IMR-90 (cell line): ENCODE results near the gene EPAS1. TPM values are rescaled to one million over a fixed set of nuclear protein-coding genes. Genes with fewer than 3 reads are reported as not detected.

Experiments used
- ATAC-seq: fragments of 200-7000 bp; cut with Tn5 transposase; 2 replicates; pipeline ENCODE4 v1.9.1; 2020; ENCODE audit warnings: low read depth, mild to moderate bottlenecking, moderate library complexity
- BruUV-seq: library from RNA; stranded (reverse); fragments of 400-500 nt; replicated peaks from 2 replicates; lab custom pipeline; 2021; lab: Mats Ljungman, UMichigan
- CTCF ChIA-PET: fragments of 300-600 bp; formaldehyde crosslinking; extraction: SDS; loops from one replicate; lab custom pipeline; 2021; ENCODE audit warnings: antibody characterized with exemption; lab: Yijun Ruan, JAX
- POLR2A ChIA-PET: fragments of 300-600 bp; sonication (Branson Sonifier 250); formaldehyde crosslinking; loops from one replicate; lab custom pipeline; 2022; ENCODE audit warnings: antibody characterized with exemption; ENCODE audit not compliant: unreplicated experiment; lab: Charles Lee
- DNase-seq: peaks from one replicate; pipeline ENCODE4 v3.0.0; 2013
- H2AFZ ChIP-seq: replicated peaks from 2 replicates; pipeline ENCODE3; 2013; ENCODE audit warnings: low read length, mild to moderate bottlenecking; ENCODE audit not compliant: poor library complexity
- H2AK5ac ChIP-seq: 2 replicates; pipeline ENCODE4 v1.6.1; 2013; ENCODE audit warnings: low read depth, low read length, inconsistent platforms
- H2AK9ac ChIP-seq: replicated peaks from 2 replicates; pipeline ENCODE3; 2013; ENCODE audit warnings: mild to moderate bottlenecking, low read depth, low read length, moderate library complexity; ENCODE audit not compliant: poor library complexity
- H2BK120ac ChIP-seq: 2 replicates; pipeline ENCODE4 v1.6.1; 2013; ENCODE audit warnings: low read depth, low read length, inconsistent platforms
- H2BK15ac ChIP-seq: 3 replicates; pipeline ENCODE4 v1.6.1; 2013; ENCODE audit warnings: low read depth, low read length, inconsistent platforms
- H2BK20ac ChIP-seq: 2 replicates; pipeline ENCODE4 v1.6.1; 2013; ENCODE audit warnings: low read depth, mild to moderate bottlenecking, inconsistent platforms, low read length, moderate library complexity
- H2BK5ac ChIP-seq: 2 replicates; pipeline ENCODE4 v1.6.1; 2013; ENCODE audit warnings: mild to moderate bottlenecking, low read depth, low read length, inconsistent platforms; ENCODE audit not compliant: poor library complexity, severe bottlenecking
- H3K14ac ChIP-seq: replicated peaks from 2 replicates; pipeline ENCODE4 v1.6.1; 2013; ENCODE audit warnings: low read depth, low read length, inconsistent platforms
- H3K18ac ChIP-seq: 2 replicates; pipeline ENCODE4 v1.6.1; 2013; ENCODE audit warnings: low read depth, low read length, control low read depth
- H3K23ac ChIP-seq: 2 replicates; pipeline ENCODE4 v1.6.1; 2013; ENCODE audit warnings: low read depth, low read length, inconsistent platforms
- H3K27ac ChIP-seq: 2 replicates; pipeline ENCODE4 v1.5.1; 2013; ENCODE audit warnings: mild to moderate bottlenecking, control low read depth, low read length; ENCODE audit not compliant: insufficient read depth
- H3K27me3 ChIP-seq: 2 replicates; pipeline ENCODE4 v1.6.1; 2013; ENCODE audit warnings: low read length; ENCODE audit not compliant: control insufficient read depth, insufficient read depth
- H3K36me3 ChIP-seq: 2 replicates; pipeline ENCODE4 v1.6.1; 2013; ENCODE audit warnings: low read length, mixed read lengths; ENCODE audit not compliant: control insufficient read depth, insufficient read depth
- H3K4ac ChIP-seq: 2 replicates; pipeline ENCODE4 v1.6.1; 2013; ENCODE audit warnings: low read depth, low read length, inconsistent platforms
- H3K4me1 ChIP-seq: 2 replicates; pipeline ENCODE4 v1.6.1; 2013; ENCODE audit warnings: low read length, mixed read lengths; ENCODE audit not compliant: control insufficient read depth, insufficient read depth
- H3K4me2 ChIP-seq: 2 replicates; pipeline ENCODE4 v1.6.1; 2013; ENCODE audit warnings: low read depth, mild to moderate bottlenecking, control low read depth, low read length, moderate library complexity
- H3K4me3 ChIP-seq: 2 replicates; pipeline ENCODE4 v1.5.1; 2013; ENCODE audit warnings: low read depth, mild to moderate bottlenecking, control low read depth, low read length, moderate library complexity; ENCODE audit not compliant: insufficient read depth
- H3K56ac ChIP-seq: 2 replicates; pipeline ENCODE4 v1.6.1; 2013; ENCODE audit warnings: low read length, inconsistent platforms; ENCODE audit not compliant: insufficient read depth; ENCODE audit errors: extremely low read depth
- H3K79me1 ChIP-seq, 2 experiments: 2 replicates each; pipeline ENCODE4 v1.6.1; 2013; ENCODE audit warnings: low read length in 2 of 2, inconsistent platforms in 1 of 2, low read depth in 1 of 2
- H3K9ac ChIP-seq: 2 replicates; pipeline ENCODE4 v1.6.1; 2013; ENCODE audit warnings: low read depth, low read length, control low read depth
- H3K9me1 ChIP-seq: 2 replicates; pipeline ENCODE4 v1.6.1; 2013; ENCODE audit warnings: low read length, inconsistent platforms; ENCODE audit not compliant: insufficient read depth
- H3K9me3 ChIP-seq: 2 replicates; pipeline ENCODE4 v1.6.1; 2013; ENCODE audit warnings: low read length; ENCODE audit not compliant: control insufficient read depth, insufficient read depth
- H4K20me1 ChIP-seq: 2 replicates; pipeline ENCODE4 v1.6.1; 2013; ENCODE audit warnings: low read length, inconsistent platforms; ENCODE audit not compliant: insufficient read depth
- H4K5ac ChIP-seq: 2 replicates; pipeline ENCODE4 v1.6.1; 2013; ENCODE audit warnings: mild to moderate bottlenecking, low read depth, low read length, control low read depth
- H4K8ac ChIP-seq, 2 experiments: 2 replicates each; pipeline ENCODE4 v1.6.1; 2013; ENCODE audit warnings: low read depth in 2 of 2, low read length in 2 of 2, control low read depth in 1 of 2, inconsistent platforms in 1 of 2
- H4K91ac ChIP-seq: 2 replicates; pipeline ENCODE4 v1.6.1; 2013; ENCODE audit warnings: low read depth, low read length, inconsistent platforms; ENCODE audit not compliant: insufficient read depth
- BHLHE40 ChIP-seq: fragments of 150-350 bp; IDR thresholded peaks from 2 replicates; pipeline ENCODE4 v1.6.1; 2016; ENCODE audit warnings: mild to moderate bottlenecking, low read depth, low read length
- CEBPB ChIP-seq: IDR thresholded peaks from 2 replicates; pipeline ENCODE4 v1.6.1; 2012; ENCODE audit warnings: low read depth, low read length, improper control_type of control experiment
- CHD1 ChIP-seq: IDR thresholded peaks from 2 replicates; pipeline ENCODE4 v1.6.1; 2012; ENCODE audit warnings: low read depth, low read length, improper control_type of control experiment
- FOS ChIP-seq: fragments of 150-350 bp; IDR thresholded peaks from 2 replicates; pipeline ENCODE4 v1.6.1; 2016; ENCODE audit warnings: low read depth, low read length
- MAFK ChIP-seq: IDR thresholded peaks from 2 replicates; pipeline ENCODE4 v1.6.1; 2012; ENCODE audit warnings: low read depth, low read length, improper control_type of control experiment
- MAZ ChIP-seq: IDR thresholded peaks from 2 replicates; pipeline ENCODE4 v1.6.1; 2012; ENCODE audit warnings: low read depth, mild to moderate bottlenecking, low read length, improper control_type of control experiment, moderate library complexity, borderline replicate concordance
- MXI1 ChIP-seq: IDR thresholded peaks from 2 replicates; pipeline ENCODE4 v1.6.1; 2012; ENCODE audit warnings: low read depth, mild to moderate bottlenecking, low read length, moderate library complexity, borderline replicate concordance
- NFE2L2 ChIP-seq: fragments of 150-350 bp; IDR thresholded peaks from 2 replicates; pipeline ENCODE4 v1.6.1; 2016; ENCODE audit warnings: low read depth, mild to moderate bottlenecking, low read length
- POLR2A ChIP-seq: IDR thresholded peaks from 2 replicates; pipeline ENCODE4 v1.6.1; 2012; ENCODE audit warnings: mild to moderate bottlenecking, low read depth, low read length
- RAD21 ChIP-seq: IDR thresholded peaks from 2 replicates; pipeline ENCODE4 v1.6.1; 2012; ENCODE audit warnings: low read length, improper control_type of control experiment
- RCOR1 ChIP-seq: IDR thresholded peaks from 2 replicates; pipeline ENCODE4 v1.6.1; 2012; ENCODE audit warnings: mild to moderate bottlenecking, low read length, improper control_type of control experiment; ENCODE audit not compliant: insufficient replicate concordance
- RFX5 ChIP-seq: IDR thresholded peaks from 2 replicates; pipeline ENCODE4 v1.8.0; 2012; ENCODE audit warnings: low read depth, mild to moderate bottlenecking, low read length, moderate library complexity
- SMC3 ChIP-seq: fragments of 150-350 bp; IDR thresholded peaks from 2 replicates; pipeline ENCODE4 v1.6.1; 2016; ENCODE audit warnings: low read depth, mild to moderate bottlenecking, antibody characterized with exemption, low read length, moderate library complexity
- WGBS, 2 experiments: methylation state at CpG; one replicate each; pipeline versions ENCODE4 v1.1.5 to v1.1.7; 2013; ENCODE audit warnings: missing lambda C conversion rate in 2 of 2; ENCODE audit not compliant: insufficient read length in 1 of 2; ENCODE audit errors: extremely low coverage in 2 of 2; 5-methylcytosine and 5-hydroxymethylcytosine counted together
- dilution Hi-C: fragments of 300-500 bp; cut with HindIII; formaldehyde crosslinking; loops from one replicate; pipeline ENCODE4 v1.14.3; 2018; ENCODE audit warnings: low sequenced_read_pairs; ENCODE audit not compliant: unreplicated experiment
- in situ Hi-C: fragments of 300-500 bp; cut with MboI; formaldehyde crosslinking; loops from 3 replicates; pipeline ENCODE4 v1.14.3; 2019; ENCODE audit warnings: low sequenced_read_pairs, inconsistent platforms, mixed read lengths
- intact Hi-C: fragments of 100-400 bp; cut with micrococcal nuclease; formaldehyde crosslinking; loops from 2 replicates; pipeline ENCODE4 v1.10.0; 2022
- polyA plus RNA-seq, 3 experiments: library from polyadenylated mRNA; depleted of rRNA; stranded (reverse); fragments of >200 nt; gene quantifications; 2 replicates each; pipeline ENCODE4 v1.2.3, GENCODE V29; 2012; ENCODE audit warnings: low replicate concordance in 1 of 3
- total RNA-seq: library from RNA; depleted of rRNA; stranded (reverse); fragments of >200 nt; gene quantifications from 2 replicates; pipeline ENCODE4 v1.2.3, GENCODE V29; 2012
- TF ChIP-seq, protein P1 (sequence below): fragments of 150-350 bp; IDR thresholded peaks from 2 replicates; pipeline ENCODE4 v1.6.1; 2016; ENCODE audit warnings: low read depth, mild to moderate bottlenecking, low read length, moderate library complexity, borderline replicate concordance
- TF ChIP-seq, protein P2 (sequence below): conservative IDR thresholded peaks from 2 replicates; pipeline ENCODE4 v1.5.1; 2012; ENCODE audit warnings: mild to moderate bottlenecking, low read depth, low read length, improper control_type of control experiment
- TF ChIP-seq, protein P3 (sequence below): fragments of 150-350 bp; IDR thresholded peaks from 2 replicates; pipeline ENCODE4 v1.6.1; 2017; ENCODE audit warnings: mild to moderate bottlenecking, antibody characterized with exemption, low read length, low read depth

EPAS1 gene
- total and polyA plus RNA-seq, 2 of the 4 experiments (the other 2 are of a cell fraction) = 40.7 to 120 TPM

DNA sequence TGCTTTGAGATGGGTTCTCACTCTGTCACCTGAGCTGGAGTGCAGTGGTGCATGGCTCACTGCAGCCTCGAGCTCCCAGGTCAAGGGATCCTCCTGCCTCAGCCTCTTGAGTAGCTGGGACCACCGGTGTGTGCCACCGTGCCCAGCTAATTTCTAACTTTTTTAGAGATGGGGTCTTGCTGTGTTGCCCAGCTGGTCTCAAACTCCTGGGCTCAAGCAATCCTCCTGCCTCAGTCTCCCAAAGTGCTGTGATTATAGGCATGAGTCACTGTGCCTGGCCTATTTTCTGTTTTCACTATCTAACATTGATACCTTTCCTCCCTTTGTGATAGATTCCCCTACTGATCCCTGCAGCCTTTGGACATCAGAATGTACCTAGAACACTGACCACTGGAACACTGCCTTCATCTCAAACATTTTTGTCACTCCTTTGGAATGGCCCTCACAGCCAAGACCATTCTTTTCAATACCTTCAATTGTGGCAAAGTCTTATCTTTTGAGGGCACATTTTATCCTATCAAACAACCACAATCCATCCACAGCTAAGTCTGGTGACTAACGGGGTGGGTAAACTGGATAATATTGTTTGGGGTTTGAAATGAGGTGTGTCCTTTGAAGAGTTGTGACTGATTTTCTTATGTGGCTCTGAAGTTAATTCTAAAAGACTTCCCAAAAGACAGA lies 43.7 kb downstream of the EPAS1 start:
- CTCF ChIA-PET = no interaction called here
- dilution Hi-C loops = no loop called here
- BruUV-seq = no TSS peak

More for the DNA sequence above, 43.7 kb downstream of the EPAS1 start:
- no peak for DNase-seq
- no peak overlapping the region for H3K9ac ChIP-seq
- ATAC-seq = no peak
- H2BK15ac ChIP-seq = no peak overlapping the region
- H3K9me3 ChIP-seq = no peaks in the 10 kb centered on the region
- intact Hi-C loops = loop anchor here (5.0 kb wide), 1 partner anchor 39 kb away; no protein-coding TSS in a partner anchor
- H2AFZ ChIP-seq = no peak overlapping the region
- no peak overlapping the region for H4K5ac ChIP-seq
- no peak overlapping the region for H3K4me3 ChIP-seq
- no peak overlapping the region for H2AK9ac ChIP-seq
- H3K4me1 ChIP-seq = peaks cover 36% of the 10 kb centered on the region
- no peak overlapping the region for H3K56ac ChIP-seq
- no peak overlapping the region for H3K23ac ChIP-seq
- POLR2A ChIA-PET = interaction anchor here (0.7 kb wide), 1 partner anchor 1523 kb away, joined by 3 read pairs; no protein-coding TSS in a partner anchor
- peaks cover 52 to 96% of the 10 kb centered on the region in 2 experiments for H3K79me1 ChIP-seq
- H3K14ac ChIP-seq = no peak overlapping the region
- H3K27me3 ChIP-seq = no peaks in the 10 kb centered on the region
- in situ Hi-C loops = no loop called here
- no peak overlapping the region for H4K8ac ChIP-seq
- no peak overlapping the region for H3K4ac ChIP-seq
- H3K36me3 ChIP-seq = peaks cover 1% of the 10 kb centered on the region
- no peak overlapping the region for H3K4me2 ChIP-seq
- WGBS, 2 experiments = 100% methylated on average over 1 of the region's 4 CpGs; no CpG with 5 or more reads in 1 of the 2 experiments
- no peak overlapping the region for H2BK5ac ChIP-seq
- H2AK5ac ChIP-seq = no peak overlapping the region
- no peak overlapping the region for H3K18ac ChIP-seq
- no peak overlapping the region for H2BK120ac ChIP-seq
- H3K27ac ChIP-seq = no peak overlapping the region
- peaks cover 49% of the 10 kb centered on the region for H3K9me1 ChIP-seq
- TF ChIP-seq RAD21 (no peak), SMC3 (no peak), NFE2L2 (no peak), BHLHE40 (no peak), FOS (no peak), MAFK (no peak), RCOR1 (no peak), MXI1 (no peak), POLR2A (no peak), MAZ (no peak), RFX5 (no peak), CEBPB (no peak), CHD1 (no peak)
- TF ChIP-seq, protein P1, sequence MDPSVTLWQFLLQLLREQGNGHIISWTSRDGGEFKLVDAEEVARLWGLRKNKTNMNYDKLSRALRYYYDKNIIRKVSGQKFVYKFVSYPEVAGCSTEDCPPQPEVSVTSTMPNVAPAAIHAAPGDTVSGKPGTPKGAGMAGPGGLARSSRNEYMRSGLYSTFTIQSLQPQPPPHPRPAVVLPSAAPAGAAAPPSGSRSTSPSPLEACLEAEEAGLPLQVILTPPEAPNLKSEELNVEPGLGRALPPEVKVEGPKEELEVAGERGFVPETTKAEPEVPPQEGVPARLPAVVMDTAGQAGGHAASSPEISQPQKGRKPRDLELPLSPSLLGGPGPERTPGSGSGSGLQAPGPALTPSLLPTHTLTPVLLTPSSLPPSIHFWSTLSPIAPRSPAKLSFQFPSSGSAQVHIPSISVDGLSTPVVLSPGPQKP = no peak
- TF ChIP-seq, protein P2, sequence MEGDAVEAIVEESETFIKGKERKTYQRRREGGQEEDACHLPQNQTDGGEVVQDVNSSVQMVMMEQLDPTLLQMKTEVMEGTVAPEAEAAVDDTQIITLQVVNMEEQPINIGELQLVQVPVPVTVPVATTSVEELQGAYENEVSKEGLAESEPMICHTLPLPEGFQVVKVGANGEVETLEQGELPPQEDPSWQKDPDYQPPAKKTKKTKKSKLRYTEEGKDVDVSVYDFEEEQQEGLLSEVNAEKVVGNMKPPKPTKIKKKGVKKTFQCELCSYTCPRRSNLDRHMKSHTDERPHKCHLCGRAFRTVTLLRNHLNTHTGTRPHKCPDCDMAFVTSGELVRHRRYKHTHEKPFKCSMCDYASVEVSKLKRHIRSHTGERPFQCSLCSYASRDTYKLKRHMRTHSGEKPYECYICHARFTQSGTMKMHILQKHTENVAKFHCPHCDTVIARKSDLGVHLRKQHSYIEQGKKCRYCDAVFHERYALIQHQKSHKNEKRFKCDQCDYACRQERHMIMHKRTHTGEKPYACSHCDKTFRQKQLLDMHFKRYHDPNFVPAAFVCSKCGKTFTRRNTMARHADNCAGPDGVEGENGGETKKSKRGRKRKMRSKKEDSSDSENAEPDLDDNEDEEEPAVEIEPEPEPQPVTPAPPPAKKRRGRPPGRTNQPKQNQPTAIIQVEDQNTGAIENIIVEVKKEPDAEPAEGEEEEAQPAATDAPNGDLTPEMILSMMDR = no peak
- TF ChIP-seq, protein P3, sequence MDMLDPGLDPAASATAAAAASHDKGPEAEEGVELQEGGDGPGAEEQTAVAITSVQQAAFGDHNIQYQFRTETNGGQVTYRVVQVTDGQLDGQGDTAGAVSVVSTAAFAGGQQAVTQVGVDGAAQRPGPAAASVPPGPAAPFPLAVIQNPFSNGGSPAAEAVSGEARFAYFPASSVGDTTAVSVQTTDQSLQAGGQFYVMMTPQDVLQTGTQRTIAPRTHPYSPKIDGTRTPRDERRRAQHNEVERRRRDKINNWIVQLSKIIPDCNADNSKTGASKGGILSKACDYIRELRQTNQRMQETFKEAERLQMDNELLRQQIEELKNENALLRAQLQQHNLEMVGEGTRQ = no peak
- peaks cover 98% of the 10 kb centered on the region for H4K20me1 ChIP-seq
- no peak overlapping the region for H2BK20ac ChIP-seq
- H4K91ac ChIP-seq = no peak overlapping the region
